Measurements from ENCODE around the gene TATDN2. TPM values are rescaled to one million over a fixed set of nuclear protein-coding genes. Genes with fewer than 3 reads are reported as not detected.

TATDN2 gene
- polyA plus RNA-seq, 1 of the 3 experiments (the other 2 are of a cell fraction) = 14.7 TPM

GRCh38 chr3:10289077-10289476 is 40.8 kb downstream of the TATDN2 start:
- CTCF ChIA-PET = interaction anchor here (1.0 kb wide), 2 partner anchors 55 to 450 kb away, joined by 3 read pairs; no protein-coding TSS in a partner anchor
- H3K4me1 ChIP-seq (ENCODE audit: control insufficient read depth in 1 of 2, insufficient read depth in 2 of 2, low read depth in 1 of 2, low read length in 1 of 2) = peaks cover 5 to 6% of the 10 kb centered on the region in 2 experiments; a peak in 2 of 4 replicates
- H3K79me2 ChIP-seq (ENCODE audit: insufficient read depth) = no peaks in the 10 kb centered on the region
- no peaks in the 10 kb centered on the region for H3K27me3 ChIP-seq (ENCODE audit: insufficient read depth)
- no peak overlapping the region for H3K27ac ChIP-seq (ENCODE audit: low read depth in 2 of 2, low read length in 1 of 2)
- no peak overlapping the region for H2AFZ ChIP-seq (ENCODE audit: low read depth)
- no peaks in the 10 kb centered on the region for H4K20me1 ChIP-seq (ENCODE audit: insufficient read depth)
- H3K36me3 ChIP-seq (replicated peaks in 1 of 2; ENCODE audit: control insufficient read depth in 1 of 2, insufficient read depth in 2 of 2, low read length in 1 of 2) = peaks cover 10 to 26% of the 10 kb centered on the region in 2 experiments
- POLR2A ChIA-PET = interaction anchor here (1.0 kb wide), 1 partner anchor 7 kb away, joined by 3 read pairs; no protein-coding TSS in a partner anchor
- DNase-seq = no peak
- no peak overlapping the region for H3K4me3 ChIP-seq (ENCODE audit: low read depth in 2 of 2, low read length in 1 of 2)
- no peaks in the 10 kb centered on the region for H3K9me3 ChIP-seq
- 90% methylated on average over 8 of the region's 9 CpGs for WGBS (ENCODE audit: low lambda C conversion rate)
- H3F3A ChIP-seq (replicated peaks; ENCODE audit: insufficient read depth) = peaks cover 4% of the 10 kb centered on the region
- H3K4me2 ChIP-seq = no peak overlapping the region
- H3K9ac ChIP-seq = no peak overlapping the region
- no peaks in the 10 kb centered on the region for H3K9me2 ChIP-seq
- no peak for TF ChIP-seq USF2 (IDR thresholded peaks at IDR 0.05; ENCODE audit: borderline replicate concordance, low read depth, low read length)
- TF ChIP-seq FOXM1 (IDR thresholded peaks at IDR 0.05; ENCODE audit: low read depth) = no peak
- TF ChIP-seq RXRA (IDR thresholded peaks at IDR 0.05; ENCODE audit: borderline replicate concordance, low read depth) = no peak
- TF ChIP-seq, protein P1, sequence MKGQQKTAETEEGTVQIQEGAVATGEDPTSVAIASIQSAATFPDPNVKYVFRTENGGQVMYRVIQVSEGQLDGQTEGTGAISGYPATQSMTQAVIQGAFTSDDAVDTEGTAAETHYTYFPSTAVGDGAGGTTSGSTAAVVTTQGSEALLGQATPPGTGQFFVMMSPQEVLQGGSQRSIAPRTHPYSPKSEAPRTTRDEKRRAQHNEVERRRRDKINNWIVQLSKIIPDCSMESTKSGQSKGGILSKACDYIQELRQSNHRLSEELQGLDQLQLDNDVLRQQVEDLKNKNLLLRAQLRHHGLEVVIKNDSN (IDR thresholded peaks at IDR 0.05; ENCODE audit: borderline replicate concordance, low read depth) = no peak
- no peak for TF ChIP-seq YY1 (IDR thresholded peaks at IDR 0.05; ENCODE audit: low read depth)
- no peak for TF ChIP-seq TEAD4 (IDR thresholded peaks at IDR 0.05; ENCODE audit: borderline replicate concordance, insufficient read depth)
- no peak for TF ChIP-seq GATA2 (CRISPR knock-in tag; IDR thresholded peaks at IDR 0.05)
- no peak for TF ChIP-seq TAF1 (IDR thresholded peaks at IDR 0.05; ENCODE audit: borderline replicate concordance, low read depth, low read length)
- TF ChIP-seq ELF1 (IDR thresholded peaks at IDR 0.05) = no peak
- TF ChIP-seq SIN3A (IDR thresholded peaks at IDR 0.05; ENCODE audit: borderline replicate concordance, low read depth, low read length) = no peak

GRCh38 chr3:10289787-10290355 is 41.6 kb downstream of the TATDN2 start:
- H3F3A ChIP-seq (replicated peaks; ENCODE audit: insufficient read depth) = peaks cover 7% of the 10 kb centered on the region
- DNase-seq = no peak
- H3K9me2 ChIP-seq = no peaks in the 10 kb centered on the region
- H2AFZ ChIP-seq (ENCODE audit: low read depth) = no peak overlapping the region
- peaks cover 0 to 6% of the 10 kb centered on the region in 2 experiments; a peak in 2 of 4 replicates for H3K4me1 ChIP-seq (ENCODE audit: control insufficient read depth in 1 of 2, insufficient read depth in 2 of 2, low read depth in 1 of 2, low read length in 1 of 2)
- no peaks in the 10 kb centered on the region for H3K9me3 ChIP-seq
- 100% methylated on average over 8 of the region's 9 CpGs for WGBS (ENCODE audit: low lambda C conversion rate)
- peaks cover 10 to 26% of the 10 kb centered on the region in 2 experiments for H3K36me3 ChIP-seq (replicated peaks in 1 of 2; ENCODE audit: control insufficient read depth in 1 of 2, insufficient read depth in 2 of 2, low read length in 1 of 2)
- H4K20me1 ChIP-seq (ENCODE audit: insufficient read depth) = no peaks in the 10 kb centered on the region
- ChIA-PET POLR2A (no interaction called here), CTCF (interaction anchor here (0.9 to 1.4 kb wide), 6 partner anchors 16 to 449 kb away, joined by 3 to 5 read pairs (median 3); no protein-coding TSS in a partner anchor)
- H3K27me3 ChIP-seq (ENCODE audit: insufficient read depth) = no peaks in the 10 kb centered on the region
- no peak for TF ChIP-seq SIN3A (IDR thresholded peaks at IDR 0.05; ENCODE audit: borderline replicate concordance, low read depth, low read length)
- H3K27ac ChIP-seq (ENCODE audit: low read depth in 2 of 2, low read length in 1 of 2) = no peak overlapping the region
- no peak overlapping the region for H3K4me3 ChIP-seq (ENCODE audit: low read depth in 2 of 2, low read length in 1 of 2)
- H3K79me2 ChIP-seq (ENCODE audit: insufficient read depth) = no peaks in the 10 kb centered on the region
- H3K9ac ChIP-seq = no peak overlapping the region
- no peak overlapping the region for H3K4me2 ChIP-seq

Data from SK-N-SH (cell line).